B cell (primary cell): ENCODE results near the gene DOCK4. TPM values are rescaled to one million over a fixed set of nuclear protein-coding genes. Genes with fewer than 3 reads are reported as not detected.

ENCODE experiments used
- ATAC-seq: fragments of 200-7000 bp; cut with Tn5 transposase; one replicate; pipeline ENCODE4 v1.10.0; 2021; ENCODE audit warnings: low read depth, mild to moderate bottlenecking, moderate number of reproducible peaks, moderate library complexity
- CTCF ChIA-PET: fragments of 350-600 bp; sonication (Branson Sonifier 250); formaldehyde crosslinking; loops from one replicate; lab custom pipeline; 2021; ENCODE audit warnings: antibody characterized with exemption, inconsistent platforms; lab: Charles Lee
- POLR2A ChIA-PET: fragments of 350-600 bp; sonication (Branson Sonifier 250); formaldehyde crosslinking; loops from one replicate; lab custom pipeline; 2021; ENCODE audit warnings: antibody characterized with exemption; lab: Charles Lee
- DNase-seq: peaks from one replicate; pipeline ENCODE4 v3.0.0; 2013
- H2AFZ ChIP-seq: 2 replicates; pipeline ENCODE4 v1.6.1; 2012; ENCODE audit warnings: mild to moderate bottlenecking, low read depth, low read length; ENCODE audit not compliant: insufficient read depth, poor library complexity, severe bottlenecking
- H3K27ac ChIP-seq, 2 donors: 1 replicate in 1 of 2; 2 replicates in 1 of 2; pipeline ENCODE4 v1.5.1; 2012 to 2013; ENCODE audit warnings: low read length in 2 of 2, mild to moderate bottlenecking in 2 of 2, moderate library complexity in 1 of 2
- H3K27me3 ChIP-seq, 4 experiments: fragments of 200-600 bp in 1 of 4; sonication (generic) in 1 of 4; replicated peaks in 1 of 4; 1 replicate in 2 of 4; 2 replicates in 2 of 4; pipeline versions ENCODE4 v1.6.1 to v1.7.0; 2013 to 2016; ENCODE audit warnings: low read length in 3 of 4, mild to moderate bottlenecking in 2 of 4, mixed read lengths in 1 of 4, moderate library complexity in 1 of 4; ENCODE audit not compliant: insufficient read depth in 4 of 4, control insufficient read depth in 3 of 4; ENCODE audit errors: control extremely low read depth in 1 of 4
- H3K36me3 ChIP-seq, 2 experiments: replicated peaks in 1 of 2; 1 replicate in 1 of 2; 2 replicates in 1 of 2; pipeline versions ENCODE4 v1.6.1 to v1.7.1; 2013; ENCODE audit warnings: low read length in 1 of 2; ENCODE audit not compliant: insufficient read depth in 2 of 2, control insufficient read depth in 1 of 2; ENCODE audit errors: control extremely low read depth in 1 of 2, extremely low read depth in 1 of 2
- H3K4me1 ChIP-seq, 2 donors: fragments of 200-600 bp in 1 of 2; sonication (generic) in 1 of 2; 1 replicate in 1 of 2; 2 replicates in 1 of 2; pipeline versions ENCODE4 v1.5.1 to v1.6.1; 2013 to 2017; ENCODE audit warnings: low read length in 2 of 2; ENCODE audit not compliant: control insufficient read depth in 2 of 2, insufficient read depth in 2 of 2
- H3K4me2 ChIP-seq: replicated peaks from 2 replicates; pipeline ENCODE3; 2012; ENCODE audit warnings: mild to moderate bottlenecking, low read depth, low read length; ENCODE audit not compliant: poor library complexity, severe bottlenecking
- H3K4me3 ChIP-seq, 5 experiments: fragments of 200-600 bp in 1 of 5; sonication (generic) in 1 of 5; 1 replicate in 3 of 5; 2 replicates in 2 of 5; pipeline versions ENCODE4 v1.5.1 to v1.7.0; 2011 to 2016; ENCODE audit warnings: low read length in 4 of 5, mild to moderate bottlenecking in 4 of 5, low read depth in 2 of 5, control low read depth in 1 of 5, moderate library complexity in 1 of 5; ENCODE audit not compliant: insufficient read depth in 1 of 5; ENCODE audit errors: control extremely low read depth in 1 of 5, extremely low read depth in 1 of 5
- H3K79me2 ChIP-seq: fragments of 200-600 bp; sonication (generic); one replicate; pipeline ENCODE4 v1.6.0; 2016; ENCODE audit warnings: low read length; ENCODE audit not compliant: control insufficient read depth, insufficient read depth
- H3K9ac ChIP-seq: fragments of 200-600 bp; sonication (generic); 2 replicates; pipeline ENCODE4 v1.6.1; 2017; ENCODE audit warnings: mild to moderate bottlenecking, low read length, moderate library complexity
- H3K9me3 ChIP-seq, 3 donors: one replicate each; pipeline versions ENCODE4 v1.6.1 to v1.7.1; 2013; ENCODE audit warnings: low read length in 2 of 3; ENCODE audit not compliant: control insufficient read depth in 2 of 3, insufficient read depth in 1 of 3; ENCODE audit errors: control extremely low read depth in 1 of 3
- H4K20me1 ChIP-seq: 2 replicates; pipeline ENCODE4 v1.6.0; 2012; ENCODE audit warnings: mild to moderate bottlenecking, low read length; ENCODE audit not compliant: insufficient read depth, control insufficient read depth, poor library complexity, severe bottlenecking
- H3K27ac Mint-ChIP-seq: one replicate; pipeline ENCODE4 v1.8.0; 2021; ENCODE audit warnings: mixed read lengths
- H3K27me3 Mint-ChIP-seq: one replicate; pipeline ENCODE4 v1.8.0; 2021; ENCODE audit warnings: mixed read lengths
- H3K4me1 Mint-ChIP-seq: one replicate; pipeline ENCODE4 v1.8.0; 2021; ENCODE audit warnings: mixed read lengths
- H3K4me3 Mint-ChIP-seq: one replicate; pipeline ENCODE4 v1.8.0; 2021; ENCODE audit warnings: mixed read lengths
- H3K9me3 Mint-ChIP-seq: one replicate; pipeline ENCODE4 v1.8.0; 2022; ENCODE audit warnings: mixed read lengths; ENCODE audit not compliant: insufficient read depth
- EZH2 ChIP-seq: IDR thresholded peaks from 2 replicates; pipeline ENCODE4 v1.6.1; 2012; ENCODE audit warnings: borderline replicate concordance, low read depth, mild to moderate bottlenecking, moderate library complexity, low read length; ENCODE audit not compliant: insufficient read depth, poor library complexity, severe bottlenecking
- WGBS: methylation state at CpG from one replicate; pipeline ENCODE4 v1.1.5; 2013; ENCODE audit warnings: missing lambda C conversion rate; ENCODE audit not compliant: insufficient coverage; 5-methylcytosine and 5-hydroxymethylcytosine counted together
- intact Hi-C: fragments of 100-400 bp; cut with micrococcal nuclease; formaldehyde crosslinking; loops from one replicate; pipeline ENCODE4 v1.10.0; 2022
- polyA plus RNA-seq: library from polyadenylated mRNA; depleted of rRNA; stranded (reverse); fragments of >200 nt; gene quantifications from 2 replicates; pipeline ENCODE4 v1.2.3, GENCODE V29; 2012
- total RNA-seq, 2 donors: library from RNA; stranded (reverse); fragments of 120-200 nt in 1 of 2; gene quantifications; 1 replicate in 1 of 2; 2 replicates in 1 of 2; pipeline versions ENCODE4 v1.2.3 to v1.2.4, GENCODE V29; 2013 to 2022
- TF ChIP-seq, protein P1 (sequence below): fragments of 200-600 bp; IDR thresholded peaks from one replicate; pipeline ENCODE4 v1.8.0; 2022; ENCODE audit warnings: antibody characterized with exemption, mild to moderate bottlenecking

Gene DOCK4
- total and polyA plus RNA-seq, 2 donors (not counting 1 experiment from before 2014, with no cell fraction given), result 0.03 to 4.1 TPM

DNA sequence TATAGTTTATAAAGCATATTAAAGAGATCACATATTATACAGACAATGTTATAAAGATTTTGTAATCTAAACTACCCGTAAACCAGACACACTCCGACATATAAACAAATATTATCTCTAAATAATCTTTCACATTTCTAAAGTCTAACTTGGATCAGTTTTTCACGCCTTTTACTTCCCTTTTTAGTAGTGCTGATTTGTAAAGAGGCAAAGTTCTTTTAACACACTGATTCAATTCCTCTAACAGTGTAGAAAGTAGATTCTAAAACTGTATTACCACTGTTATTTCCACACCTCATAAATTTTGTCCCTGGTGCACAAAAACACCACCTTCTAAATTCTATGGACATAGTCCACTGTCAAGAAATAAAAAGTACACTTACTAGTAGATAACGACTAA lies 230.9 kb downstream of the DOCK4 start:
- no peaks in the 10 kb centered on the region for H3K9me3 ChIP-seq
- no peak for DNase-seq
- Mint-ChIP-seq H3K4me3 (no peak overlapping the region), H3K27me3 (no peaks in the 10 kb centered on the region), H3K9me3 (no peaks in the 10 kb centered on the region), H3K4me1 (no peaks in the 10 kb centered on the region), H3K27ac (no peak overlapping the region)
- TF ChIP-seq, protein P1, sequence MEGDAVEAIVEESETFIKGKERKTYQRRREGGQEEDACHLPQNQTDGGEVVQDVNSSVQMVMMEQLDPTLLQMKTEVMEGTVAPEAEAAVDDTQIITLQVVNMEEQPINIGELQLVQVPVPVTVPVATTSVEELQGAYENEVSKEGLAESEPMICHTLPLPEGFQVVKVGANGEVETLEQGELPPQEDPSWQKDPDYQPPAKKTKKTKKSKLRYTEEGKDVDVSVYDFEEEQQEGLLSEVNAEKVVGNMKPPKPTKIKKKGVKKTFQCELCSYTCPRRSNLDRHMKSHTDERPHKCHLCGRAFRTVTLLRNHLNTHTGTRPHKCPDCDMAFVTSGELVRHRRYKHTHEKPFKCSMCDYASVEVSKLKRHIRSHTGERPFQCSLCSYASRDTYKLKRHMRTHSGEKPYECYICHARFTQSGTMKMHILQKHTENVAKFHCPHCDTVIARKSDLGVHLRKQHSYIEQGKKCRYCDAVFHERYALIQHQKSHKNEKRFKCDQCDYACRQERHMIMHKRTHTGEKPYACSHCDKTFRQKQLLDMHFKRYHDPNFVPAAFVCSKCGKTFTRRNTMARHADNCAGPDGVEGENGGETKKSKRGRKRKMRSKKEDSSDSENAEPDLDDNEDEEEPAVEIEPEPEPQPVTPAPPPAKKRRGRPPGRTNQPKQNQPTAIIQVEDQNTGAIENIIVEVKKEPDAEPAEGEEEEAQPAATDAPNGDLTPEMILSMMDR, result no peak
- TF ChIP-seq EZH2, result no peak
- no peaks in the 10 kb centered on the region for H3K36me3 ChIP-seq
- H3K79me2 ChIP-seq, result no peaks in the 10 kb centered on the region
- no peak overlapping the region for H3K27ac ChIP-seq
- H3K9ac ChIP-seq, result no peak overlapping the region
- H4K20me1 ChIP-seq, result no peaks in the 10 kb centered on the region
- H3K4me2 ChIP-seq, result no peak overlapping the region
- intact Hi-C loops, result no loop called here
- CTCF ChIA-PET, result no interaction called here
- ATAC-seq, result no peak
- POLR2A ChIA-PET, result no interaction called here
- no peak overlapping the region for H3K4me3 ChIP-seq
- WGBS, result no CpG with 5 or more reads among the region's 4 CpGs
- no peak overlapping the region for H2AFZ ChIP-seq
- no peaks in the 10 kb centered on the region for H3K4me1 ChIP-seq
- H3K27me3 ChIP-seq, result no peaks in the 10 kb centered on the region

DNA sequence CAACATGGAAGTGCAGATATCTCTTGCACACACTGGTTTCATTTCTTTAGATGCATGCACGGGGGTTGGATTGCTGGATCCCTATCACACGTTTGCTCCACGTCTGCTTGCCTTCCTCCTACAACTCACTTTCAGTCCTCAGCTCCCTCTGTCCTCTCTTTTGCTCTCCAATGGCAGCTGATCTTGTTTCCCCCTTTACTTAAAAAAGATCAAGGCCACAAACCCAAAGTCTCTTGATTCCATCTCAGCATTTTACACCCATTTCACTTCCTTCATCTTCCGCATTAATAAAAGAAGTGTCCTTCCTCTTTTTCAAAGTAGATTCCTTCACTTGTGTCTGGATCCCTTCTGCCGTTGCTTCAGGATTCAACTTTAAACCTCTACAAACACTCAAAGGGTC lies 245.2 kb downstream of the DOCK4 start:
- no peak overlapping the region for H3K4me3 Mint-ChIP-seq

More for the DNA sequence above, 245.2 kb downstream of the DOCK4 start:
- H3K4me2 ChIP-seq, result no peak overlapping the region
- no peaks in the 10 kb centered on the region for H4K20me1 ChIP-seq
- CTCF ChIA-PET, result no interaction called here
- intact Hi-C loops, result no loop called here
- no peaks in the 10 kb centered on the region for H3K79me2 ChIP-seq
- no peaks in the 10 kb centered on the region for H3K27me3 ChIP-seq
- H3K27ac ChIP-seq, result no peak overlapping the region
- no peak for TF ChIP-seq EZH2
- TF ChIP-seq, protein P1, result no peak
- H3K27me3 Mint-ChIP-seq, result peaks cover 4% of the 10 kb centered on the region
- H3K9me3 Mint-ChIP-seq, result no peaks in the 10 kb centered on the region
- no peak overlapping the region for H2AFZ ChIP-seq
- 93% methylated on average over 4 of the region's 5 CpGs for WGBS
- POLR2A ChIA-PET, result no interaction called here
- no peaks in the 10 kb centered on the region for H3K4me1 Mint-ChIP-seq
- DNase-seq (no peak), ATAC-seq (no peak)
- H3K9me3 ChIP-seq, result no peaks in the 10 kb centered on the region
- H3K27ac Mint-ChIP-seq, result no peak overlapping the region
- H3K4me3 ChIP-seq, result no peak overlapping the region
- no peaks in the 10 kb centered on the region for H3K36me3 ChIP-seq
- no peaks in the 10 kb centered on the region for H3K4me1 ChIP-seq
- no peak overlapping the region for H3K9ac ChIP-seq
